HG03575 (cell line): ENCODE data around the gene MLLT6.

ENCODE experiments used
- ATAC-seq: cut with Tn5 transposase; IDR thresholded peaks from one replicate; pipeline ENCODE4 v1.9.1; 2021; ENCODE audit not compliant: unreplicated experiment, insufficient number of reproducible peaks, low FRiP score; ENCODE audit errors: extremely low read depth

The MLLT6 gene

DNA sequence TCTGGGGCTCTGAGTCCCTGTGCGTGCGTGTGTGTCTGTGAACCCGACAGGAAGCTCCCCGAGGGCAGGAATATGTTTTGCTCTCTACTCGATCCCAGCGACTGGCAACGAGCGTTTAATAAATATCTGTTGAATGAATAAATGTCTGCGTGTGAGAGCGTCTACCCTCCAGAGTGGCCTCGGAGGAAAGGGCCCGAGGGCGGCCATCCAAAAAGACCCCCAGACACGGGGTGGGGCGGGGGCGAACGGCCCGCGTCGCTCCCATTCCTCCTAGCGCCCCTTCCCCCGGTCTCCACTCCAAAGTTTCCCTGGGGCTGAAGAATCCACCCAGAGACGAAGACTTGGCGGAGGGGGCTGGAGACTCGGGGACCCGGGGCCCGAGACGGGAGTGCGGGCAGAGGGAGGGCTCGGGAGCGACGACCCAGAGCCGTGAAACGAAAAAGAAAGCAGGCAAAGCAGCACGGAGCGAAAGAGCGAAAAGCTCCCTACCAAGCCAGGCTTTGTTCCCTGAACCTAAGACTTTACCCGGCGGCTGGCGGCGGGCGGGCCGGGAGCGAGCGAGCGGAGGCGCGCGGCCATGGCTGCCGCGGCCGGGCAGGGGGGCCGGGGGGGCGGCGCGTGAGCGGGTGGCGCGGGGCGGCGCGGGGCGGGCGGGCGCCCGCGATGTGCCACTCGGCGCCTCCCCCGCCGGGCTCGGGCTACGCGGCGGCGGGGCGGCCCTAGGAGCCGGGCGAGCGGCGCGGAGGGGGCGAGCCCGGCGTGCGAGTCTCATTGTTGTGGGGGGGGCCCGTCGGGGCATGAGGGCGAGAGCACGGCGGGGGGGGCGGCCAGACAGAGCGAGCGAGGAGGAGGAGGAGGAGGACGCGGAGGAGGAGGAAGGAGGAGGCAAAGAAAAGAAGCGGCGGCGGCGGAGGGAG is at the start of gene MLLT6:
Gene MLLT6 (plus strand): TSS at position 668 of the 917 bp plus-strand sequence. CDS start 360 bp downstream, outside the sequence.
- ATAC-seq = no peak

DNA sequence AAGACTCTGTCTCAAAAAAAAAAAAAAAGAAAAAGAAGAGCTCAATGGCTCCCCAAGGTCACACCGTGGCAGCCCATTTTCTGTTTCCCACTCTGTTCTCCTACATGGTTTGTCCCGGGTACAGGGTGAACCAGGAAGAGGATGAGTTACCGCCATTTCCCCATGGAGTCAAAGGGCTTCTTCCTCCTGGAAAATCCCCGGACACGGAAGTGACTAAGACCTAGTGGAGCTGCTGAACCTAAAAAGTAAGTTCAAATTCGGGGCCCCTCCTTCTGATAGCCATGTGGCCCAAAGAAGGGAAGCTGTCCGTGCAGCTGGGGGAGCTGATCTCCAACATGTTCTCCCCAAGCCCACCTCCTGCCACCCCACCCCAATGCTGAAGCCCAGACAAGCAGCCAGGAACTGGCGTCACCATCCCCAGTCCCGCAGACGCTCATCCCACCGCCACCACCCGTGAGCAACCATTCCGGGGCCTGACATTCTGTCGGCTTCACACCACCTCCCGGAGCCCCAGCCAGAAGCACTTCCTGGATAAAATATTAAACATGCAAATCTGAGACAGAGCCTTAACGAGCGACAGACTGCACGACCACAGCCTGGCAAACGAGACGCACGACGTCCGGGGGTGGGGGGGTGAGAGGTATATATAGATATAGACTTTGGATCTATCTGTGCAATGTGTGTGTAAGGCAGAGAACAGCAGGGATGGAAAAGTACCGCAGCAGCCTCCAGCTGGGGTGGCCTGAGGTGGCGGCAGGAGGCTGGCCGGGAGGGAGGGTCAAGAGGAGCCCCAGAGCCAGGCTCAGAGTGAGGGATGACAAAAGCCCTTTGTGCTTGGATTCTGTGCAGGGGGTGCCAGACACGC is 47.9 kb upstream of the MLLT6 start:
- no peak for ATAC-seq

DNA sequence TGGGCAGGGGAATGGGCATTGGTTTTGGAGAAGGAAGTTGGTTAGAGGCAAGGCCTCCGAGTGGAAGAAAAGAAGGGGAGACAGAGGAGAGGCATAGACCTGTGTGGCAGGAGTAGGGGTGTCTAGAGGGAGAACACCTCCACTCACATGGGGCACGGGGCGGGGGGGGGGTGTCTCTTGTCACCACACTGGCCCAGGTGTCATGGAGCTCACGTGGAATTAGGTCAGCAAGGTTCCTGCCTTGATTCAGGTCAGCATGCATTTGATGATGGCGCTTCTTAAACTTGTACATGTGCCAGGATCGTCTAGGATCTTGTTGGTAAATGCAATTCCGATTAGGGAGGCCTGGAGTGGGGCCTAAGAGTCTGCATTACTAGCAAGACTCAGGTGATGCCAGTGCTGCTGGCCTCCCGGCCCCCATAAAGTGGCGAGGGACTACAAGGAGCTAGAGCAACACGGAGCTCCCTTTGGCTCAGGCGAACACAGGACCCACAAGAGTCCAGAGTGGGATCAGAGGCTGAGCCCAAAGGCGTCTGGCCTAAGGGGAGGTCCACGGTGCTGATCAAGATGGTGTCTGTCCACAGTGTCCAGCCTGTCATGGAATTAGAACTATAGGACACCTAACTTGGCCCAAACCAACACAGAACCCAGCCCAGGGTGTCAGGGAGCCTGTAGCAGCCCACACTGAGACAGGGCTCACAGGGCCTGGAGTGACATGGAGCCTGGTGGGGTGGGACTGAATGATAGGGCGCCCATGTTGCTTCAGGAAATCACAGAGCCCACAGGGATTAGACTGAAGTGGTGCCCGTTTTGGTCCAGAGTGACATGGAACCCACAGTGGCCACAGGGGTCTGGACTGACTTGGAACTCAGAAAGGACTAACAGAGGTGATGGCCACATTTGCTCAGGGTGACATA is 47.0 kb upstream of the MLLT6 start:
- no peak for ATAC-seq

DNA sequence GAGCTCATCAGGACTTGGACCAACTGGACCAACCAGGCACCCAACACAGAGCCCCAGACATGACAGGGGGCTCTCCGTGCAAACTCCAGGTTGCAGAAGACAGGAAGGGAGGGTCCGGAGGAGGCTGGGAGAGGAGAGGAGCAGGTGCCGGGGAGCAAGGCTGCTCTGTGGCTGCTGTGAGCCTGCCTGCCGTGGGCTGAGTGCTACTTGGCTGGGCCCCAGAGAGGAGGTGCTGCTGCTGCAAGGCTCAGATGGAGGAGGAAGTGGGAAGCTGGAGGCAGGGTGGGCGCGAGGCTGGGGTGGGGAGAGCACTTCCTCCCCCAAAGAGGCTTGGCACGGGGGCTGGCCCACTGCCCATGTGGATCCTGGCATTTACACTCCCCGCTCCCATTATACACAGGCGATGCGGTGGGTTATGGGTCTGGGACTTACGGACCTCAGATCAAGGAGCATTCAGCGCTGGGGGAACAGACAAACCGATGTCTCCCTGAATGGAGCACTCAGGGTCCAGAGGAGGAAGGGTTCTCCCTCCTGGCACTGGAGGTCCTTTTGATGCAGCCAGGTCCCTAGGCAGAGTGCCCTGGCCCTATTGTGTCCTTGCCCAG is 46.2 kb upstream of the MLLT6 start:
- ATAC-seq = no peak

DNA sequence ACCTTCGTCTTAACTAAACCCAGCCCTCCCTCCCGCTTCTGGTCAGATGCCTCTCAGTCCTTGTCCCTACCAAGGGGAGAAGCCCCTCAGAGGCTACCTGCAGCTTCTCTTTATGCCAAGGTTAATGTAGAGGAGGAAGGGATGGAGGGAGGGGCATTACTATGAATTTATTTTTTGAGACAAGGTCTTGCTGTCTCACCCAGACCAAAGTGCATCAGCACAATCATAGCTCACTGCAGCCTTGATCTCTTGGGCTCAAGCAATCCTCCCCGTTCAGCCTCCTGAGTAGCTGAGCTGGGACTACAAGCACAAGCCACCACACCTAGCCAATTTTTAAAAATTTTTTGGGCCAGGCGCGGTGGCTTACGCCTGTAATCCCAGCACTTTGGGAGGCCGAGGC is 45.7 kb upstream of the MLLT6 start:
- no peak for ATAC-seq

DNA sequence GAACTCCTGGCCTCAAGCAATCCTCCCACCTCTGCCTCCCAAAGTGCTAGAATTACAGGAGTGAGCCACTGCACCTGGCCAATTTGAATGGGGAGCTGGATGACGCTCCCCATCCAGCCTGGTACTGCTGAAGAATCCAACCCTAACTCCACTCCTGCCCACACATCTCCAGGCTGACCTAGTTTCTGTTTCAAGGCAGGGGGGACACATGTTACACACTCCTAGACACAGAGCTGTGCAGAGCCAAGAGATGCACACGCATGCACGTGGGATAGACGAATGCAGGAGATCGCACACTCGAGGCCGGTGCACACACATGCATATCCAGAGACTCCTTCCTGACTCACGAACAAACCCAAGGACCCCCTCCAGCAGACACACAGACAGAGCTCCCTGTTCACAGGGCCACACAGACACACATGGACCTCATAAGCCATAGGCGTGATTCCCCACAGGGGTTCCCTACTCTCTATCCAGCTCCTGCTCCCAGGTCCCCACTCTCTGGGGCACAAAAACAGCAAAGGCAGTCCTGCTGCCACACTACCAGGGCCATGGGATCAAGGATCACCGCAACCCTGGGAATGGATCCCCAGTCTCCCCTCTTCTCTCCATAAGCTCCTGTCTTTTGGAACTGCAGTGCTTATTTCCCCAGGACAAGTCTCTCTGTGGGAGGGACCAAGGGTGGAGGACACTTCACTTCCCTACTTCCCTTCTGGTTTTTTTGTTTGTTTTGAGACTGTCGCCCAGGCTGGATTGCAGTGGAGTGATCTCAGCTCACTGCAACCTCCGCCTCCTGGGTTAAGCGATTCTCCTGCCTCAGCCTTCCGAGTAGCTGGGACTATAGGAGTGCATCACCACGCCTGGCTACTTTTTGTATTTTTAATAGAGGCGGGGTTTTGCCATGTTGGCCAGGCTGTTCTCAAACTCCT is 44.7 kb upstream of the MLLT6 start:
- no peak for ATAC-seq

DNA sequence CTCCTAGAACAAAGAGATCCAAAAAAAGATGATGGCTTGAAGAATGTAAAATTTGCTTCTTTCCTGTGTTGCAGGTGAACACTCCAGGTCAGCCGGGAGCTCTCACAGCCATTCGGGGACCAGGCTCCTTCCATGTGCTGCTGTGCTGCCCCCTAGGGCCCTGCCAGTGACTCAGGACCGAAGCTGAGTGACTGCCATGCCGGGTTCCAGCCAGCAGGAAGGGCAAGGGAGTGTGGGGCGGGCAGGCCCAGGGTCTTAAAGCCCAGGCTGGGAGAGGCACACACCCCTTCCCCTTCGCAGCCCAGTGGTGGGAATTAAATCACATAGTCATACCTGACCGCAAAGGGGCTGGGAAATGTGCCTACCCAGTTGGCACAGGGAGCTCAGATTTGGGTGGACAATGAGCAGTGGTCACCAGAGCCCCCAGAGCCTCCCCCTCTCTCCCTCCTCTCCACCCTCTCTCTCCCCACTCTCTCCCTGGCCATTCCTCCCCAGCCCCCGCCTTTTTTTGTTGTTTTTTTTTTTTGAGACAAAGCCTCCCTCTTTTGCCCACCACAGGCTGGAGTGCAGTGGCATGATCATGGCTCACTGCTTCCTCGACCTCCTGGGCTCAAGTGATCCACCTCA is 41.8 kb upstream of the MLLT6 start:
- no peak for ATAC-seq

DNA sequence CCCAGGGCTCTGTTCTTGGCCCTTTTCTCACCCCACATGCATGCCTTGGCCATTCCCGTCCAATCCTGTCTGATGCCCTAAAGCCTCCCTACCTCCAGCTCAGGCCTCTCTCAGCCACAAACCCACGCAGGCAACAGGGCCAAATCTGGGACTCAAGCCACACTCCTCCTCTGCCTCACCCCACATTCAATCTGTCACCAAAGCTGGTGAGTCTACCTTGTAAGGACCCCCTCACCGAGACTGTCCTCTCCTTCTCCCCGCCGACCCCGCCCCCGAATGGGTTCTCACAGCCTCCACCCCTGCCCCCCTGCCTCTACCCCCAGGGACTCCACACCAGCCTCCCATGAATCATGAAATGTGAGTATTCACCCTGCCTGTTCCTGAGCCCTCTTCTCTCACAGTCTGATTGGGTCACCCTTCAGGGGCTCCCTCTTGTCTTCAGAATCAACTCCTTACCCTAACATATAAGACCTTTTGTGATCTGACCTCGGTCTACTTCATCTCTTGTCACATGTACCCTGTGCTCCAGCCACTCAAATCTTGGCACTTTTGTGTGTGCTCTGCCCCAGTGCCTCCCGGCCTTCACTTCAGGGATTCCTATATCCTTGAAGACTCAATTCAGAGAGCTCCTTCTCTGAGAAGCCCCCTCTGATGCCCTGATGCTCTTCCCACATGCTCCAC is 41.0 kb upstream of the MLLT6 start:
- no peak for ATAC-seq

DNA sequence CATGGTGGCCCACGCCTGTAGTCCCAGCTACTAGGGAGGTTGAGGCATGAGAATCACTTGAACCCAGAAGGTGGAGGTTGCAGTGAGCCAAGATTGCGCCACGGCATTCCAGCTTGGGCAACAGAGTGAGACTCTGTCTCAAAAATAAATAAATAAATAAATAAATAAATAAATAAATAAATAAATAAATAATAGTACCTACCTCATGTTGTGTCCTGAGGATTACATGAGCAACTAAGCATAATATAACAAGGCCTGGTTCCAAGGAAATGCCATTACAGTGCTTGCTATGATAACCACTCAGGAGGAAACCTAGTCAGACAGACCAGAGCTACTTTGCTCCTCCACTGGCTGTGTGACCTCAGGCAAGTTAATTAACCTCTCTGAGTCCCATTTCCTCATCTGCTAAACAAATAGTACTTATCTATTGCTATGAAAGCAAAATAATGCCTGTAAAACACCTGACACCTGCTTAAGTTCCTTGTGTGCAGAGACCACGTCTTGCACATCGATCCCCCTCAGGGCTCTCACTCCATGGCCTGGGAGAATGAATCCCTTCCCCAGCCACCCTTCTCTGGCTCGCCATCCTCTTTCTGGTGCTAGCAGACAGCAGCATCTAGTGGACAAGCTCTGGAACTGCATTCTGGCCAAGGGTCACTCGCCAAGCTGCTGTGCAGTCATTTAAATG is 37.8 kb upstream of the MLLT6 start:
- no peak for ATAC-seq

DNA sequence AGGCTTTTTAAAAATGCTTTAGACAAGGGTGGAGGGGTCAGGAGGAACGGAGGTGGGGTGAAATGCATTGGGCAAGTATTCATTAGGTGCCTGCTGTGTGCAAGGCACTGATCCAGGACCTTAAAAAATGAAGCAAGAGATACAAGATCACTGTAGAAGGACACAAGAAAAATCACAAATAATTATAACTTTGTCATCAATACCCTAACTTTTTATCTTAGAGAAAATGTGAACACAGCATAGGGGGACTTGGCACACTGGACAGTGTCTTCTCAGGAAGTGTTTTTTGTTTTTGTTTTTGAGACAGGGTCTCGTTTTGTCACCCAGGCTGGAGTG is 37.3 kb upstream of the MLLT6 start:
- no peak for ATAC-seq

DNA sequence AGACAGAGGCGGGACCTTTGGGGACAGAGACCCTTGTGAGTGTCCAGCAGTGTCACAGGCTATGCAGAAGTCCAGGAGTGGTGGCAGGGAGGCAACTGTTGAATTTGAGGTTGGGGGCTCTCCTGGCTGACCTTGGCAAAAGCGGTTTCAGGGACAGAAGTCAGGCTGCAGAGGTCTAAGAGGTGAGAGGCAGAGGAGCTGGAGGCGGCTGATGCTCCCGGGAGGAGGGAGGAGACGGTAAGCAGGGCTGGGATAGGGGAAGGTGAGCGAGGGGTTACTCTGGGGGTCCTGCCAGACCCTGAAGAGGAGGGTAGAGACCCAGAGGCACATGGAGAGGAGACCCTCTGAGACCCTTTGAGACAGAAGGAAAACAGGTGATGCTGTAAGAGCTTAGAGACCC is 35.6 kb upstream of the MLLT6 start:
- no peak for ATAC-seq

DNA sequence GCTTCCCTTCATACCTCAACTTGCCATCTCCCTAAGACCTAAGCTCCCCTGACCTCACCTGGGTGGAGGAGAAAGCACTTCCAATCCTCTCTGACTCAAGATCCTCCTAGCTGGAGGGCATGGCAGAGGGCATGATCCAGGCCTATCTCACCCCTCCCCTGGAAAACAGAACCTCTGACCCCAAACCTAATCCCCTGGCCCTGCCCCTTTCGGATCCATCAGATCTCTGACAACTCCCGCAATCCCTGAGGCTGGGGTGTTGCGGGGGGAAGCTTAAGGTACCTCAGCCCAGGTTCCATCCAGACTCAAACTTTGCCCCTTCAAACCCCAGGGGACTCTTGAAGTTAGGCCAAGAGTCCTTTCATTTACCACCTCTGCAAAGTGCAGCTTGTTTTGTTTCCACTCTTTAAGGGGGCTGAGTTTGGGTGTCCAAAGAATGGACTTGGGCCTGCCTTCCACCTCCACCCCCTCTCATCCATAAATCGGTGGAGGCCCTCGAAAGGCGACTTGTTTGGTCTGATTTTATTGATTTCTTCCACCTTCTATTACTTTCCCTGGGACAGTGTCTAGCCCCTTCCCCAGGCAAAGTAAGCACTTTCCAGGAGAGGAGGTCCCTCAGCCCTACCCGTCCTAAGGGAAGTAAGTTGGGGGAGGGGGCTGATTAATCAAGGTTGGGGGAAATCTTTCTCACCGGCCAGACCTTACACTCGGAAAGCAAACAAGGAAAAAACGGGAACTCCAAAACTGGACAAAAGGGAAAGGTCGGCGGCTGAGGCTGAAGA is 32.9 kb upstream of the MLLT6 start:
- ATAC-seq = no peak

DNA sequence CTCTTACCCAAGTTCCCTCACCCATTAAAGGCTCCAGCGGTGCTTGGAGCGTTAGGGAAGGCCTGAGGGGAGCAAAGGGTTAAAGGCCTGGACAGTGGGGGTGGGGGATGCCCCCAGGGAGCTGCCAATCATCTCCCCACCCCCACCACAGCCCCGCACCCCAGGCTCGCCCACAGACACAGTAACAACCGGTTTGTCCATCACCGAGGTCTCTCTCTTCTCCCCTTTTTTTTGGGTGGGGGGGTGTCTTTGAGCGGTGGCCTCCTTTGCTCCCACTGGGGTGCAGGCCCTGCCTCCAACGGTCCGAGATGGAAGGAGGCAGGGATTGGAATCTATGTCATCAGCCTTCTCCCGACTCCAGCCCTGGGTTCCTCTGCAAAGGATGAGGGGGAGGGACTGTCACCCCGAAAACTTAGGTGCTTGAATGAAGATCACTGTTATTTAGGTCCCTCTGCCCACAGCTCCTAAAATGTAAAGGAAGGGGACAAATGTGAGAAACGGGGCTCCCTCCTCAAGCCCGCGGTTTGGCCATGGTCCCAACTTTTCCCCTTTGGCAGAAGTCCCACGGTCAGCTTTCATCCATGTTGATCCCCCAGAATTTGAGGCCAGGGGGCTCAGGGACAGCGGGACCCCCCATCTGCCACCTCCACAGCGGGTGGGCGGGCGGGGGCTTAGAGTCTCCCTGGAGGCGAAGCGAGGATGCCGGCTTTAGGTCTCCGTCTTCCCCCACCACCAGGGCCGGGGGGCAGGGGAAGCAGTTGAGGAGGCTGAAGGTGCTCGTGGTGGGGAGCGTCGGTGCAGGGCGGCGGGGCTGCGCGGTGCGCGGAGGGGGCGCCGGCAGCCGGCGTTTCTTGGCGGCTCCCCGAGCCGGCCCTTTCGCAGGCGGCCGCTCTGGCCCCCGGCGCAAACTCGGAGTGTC is 32.0 kb upstream of the MLLT6 start:
- no peak for ATAC-seq

DNA sequence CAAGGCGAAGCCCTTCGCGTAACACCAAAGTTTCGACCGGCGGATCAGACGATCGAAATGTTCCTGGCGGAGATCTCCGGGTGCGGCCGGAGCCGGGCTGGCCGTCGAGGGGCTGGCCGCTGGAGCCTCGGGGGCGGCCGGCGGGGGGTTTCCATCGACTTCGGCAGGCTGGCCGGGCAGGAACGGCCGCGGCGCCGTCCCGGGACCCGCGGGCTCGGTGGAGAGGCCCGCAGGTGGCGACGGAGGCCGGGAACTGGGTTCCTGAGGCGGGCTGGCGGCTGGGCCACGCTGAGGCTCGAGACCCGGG is 31.4 kb upstream of the MLLT6 start:
- no peak for ATAC-seq
